Measurements from ENCODE around the gene CNTFR. TPM values are rescaled to one million over a fixed set of nuclear protein-coding genes. Genes with fewer than 3 reads are reported as not detected.
A peak's percentile ranks its signal among the peaks of the same experiment; 100 is the strongest.

Gene CNTFR
- total and polyA plus RNA-seq, 10 donors: 2.8 to 46.8 (median 15.9) TPM

DNA sequence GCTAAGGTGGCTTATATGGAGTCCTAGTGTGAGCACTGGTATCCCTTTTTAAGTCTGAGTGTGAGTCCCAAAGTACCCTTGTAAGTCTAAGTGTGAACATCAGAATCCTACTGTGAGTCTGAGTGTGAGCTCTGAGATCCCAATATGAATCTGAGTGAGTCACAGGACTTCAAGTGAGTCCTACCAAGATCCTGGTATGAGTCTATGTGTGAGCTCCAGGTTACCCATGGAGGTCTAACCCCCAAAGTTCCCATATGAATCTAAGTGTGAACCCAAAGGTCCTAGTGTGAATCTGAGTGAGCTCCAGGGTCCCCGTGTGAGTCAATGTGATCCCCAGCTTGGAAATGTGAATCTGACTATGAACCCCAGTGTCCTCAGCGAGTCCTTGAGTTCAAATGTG, 2.3 kb downstream of the CNTFR start:
- peaks cover 0 to 100% (median 55%) of the 10 kb centered on the region in 7 donors for H3K27me3 ChIP-seq (replicated peaks in 1 of 7)
- intact Hi-C loops (cut with DNase I; ENCODE audit: low total_unique reads): no loop called here
- 42 to 71% (median 55%) methylated on average over 2 of the region's 2 CpGs for WGBS, 5 donors
- TF ChIP-seq POLR2AphosphoS5 (IDR thresholded peaks at IDR 0.05): no peak
- TF ChIP-seq POLR2A (IDR thresholded peaks at IDR 0.05): no peak
- TF ChIP-seq, protein P1, sequence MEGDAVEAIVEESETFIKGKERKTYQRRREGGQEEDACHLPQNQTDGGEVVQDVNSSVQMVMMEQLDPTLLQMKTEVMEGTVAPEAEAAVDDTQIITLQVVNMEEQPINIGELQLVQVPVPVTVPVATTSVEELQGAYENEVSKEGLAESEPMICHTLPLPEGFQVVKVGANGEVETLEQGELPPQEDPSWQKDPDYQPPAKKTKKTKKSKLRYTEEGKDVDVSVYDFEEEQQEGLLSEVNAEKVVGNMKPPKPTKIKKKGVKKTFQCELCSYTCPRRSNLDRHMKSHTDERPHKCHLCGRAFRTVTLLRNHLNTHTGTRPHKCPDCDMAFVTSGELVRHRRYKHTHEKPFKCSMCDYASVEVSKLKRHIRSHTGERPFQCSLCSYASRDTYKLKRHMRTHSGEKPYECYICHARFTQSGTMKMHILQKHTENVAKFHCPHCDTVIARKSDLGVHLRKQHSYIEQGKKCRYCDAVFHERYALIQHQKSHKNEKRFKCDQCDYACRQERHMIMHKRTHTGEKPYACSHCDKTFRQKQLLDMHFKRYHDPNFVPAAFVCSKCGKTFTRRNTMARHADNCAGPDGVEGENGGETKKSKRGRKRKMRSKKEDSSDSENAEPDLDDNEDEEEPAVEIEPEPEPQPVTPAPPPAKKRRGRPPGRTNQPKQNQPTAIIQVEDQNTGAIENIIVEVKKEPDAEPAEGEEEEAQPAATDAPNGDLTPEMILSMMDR (IDR thresholded peaks at IDR 0.05 in 8 of 11, conservative IDR thresholded peaks at IDR 0.05 in 3 of 11): no peak
- H3K4me3 ChIP-seq: peak overlapping the region in 3 of 8 donors; percentile 47 to 51 (median 51)
- no peak overlapping the region for H3K27ac ChIP-seq
- no peaks in the 10 kb centered on the region for H3K36me3 ChIP-seq
- peaks cover 22 to 55% (median 36%) of the 10 kb centered on the region in 6 donors for H3K4me1 ChIP-seq
- DNase-seq: no peak
- no peaks in the 10 kb centered on the region for H3K9me3 ChIP-seq

DNA sequence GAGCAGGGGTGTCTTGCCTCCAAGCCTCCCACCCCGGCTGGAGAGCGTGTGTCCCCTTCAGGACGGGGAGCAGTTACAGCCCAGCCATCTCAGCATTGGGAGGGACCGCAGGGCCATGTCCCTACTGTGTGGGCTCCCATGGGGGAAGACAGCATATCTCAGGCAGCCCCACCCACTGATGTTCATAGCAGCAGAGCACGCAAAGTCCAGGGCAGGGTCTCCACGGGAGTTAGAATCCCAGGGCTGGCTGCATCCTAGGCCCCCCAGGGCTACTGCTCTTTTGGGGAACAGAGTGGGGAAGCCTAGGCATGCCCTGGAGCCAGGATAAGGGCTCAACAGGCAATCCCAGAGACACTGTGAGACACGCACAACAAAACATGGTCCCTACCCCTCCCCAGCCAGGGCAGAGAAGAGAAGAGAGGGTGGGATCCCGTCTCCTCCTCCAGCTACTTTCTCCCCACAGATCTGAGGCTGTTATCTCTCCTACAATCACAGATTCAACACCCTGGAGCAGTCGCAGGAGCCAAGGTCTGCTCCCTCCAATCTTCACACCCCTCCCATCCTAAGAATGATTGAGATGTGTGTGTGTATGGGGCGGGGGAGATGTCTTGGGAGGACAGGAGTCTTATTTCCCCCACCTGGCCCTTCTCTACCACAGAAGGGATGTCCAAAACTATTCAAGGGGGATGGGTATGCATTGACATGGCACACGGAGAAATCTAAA, 3.4 kb downstream of the CNTFR start:
- peak; percentile 51 for DNase-seq
- Histone ChIP-seq H3K27ac (no peak overlapping the region), H3K36me3 (no peaks in the 10 kb centered on the region), H3K27me3 (replicated peaks in 1 of 7) (peaks cover 0 to 92% (median 45%) of the 10 kb centered on the region in 7 donors), H3K9me3 (no peaks in the 10 kb centered on the region), H3K4me1 (peaks cover 10 to 43% (median 24%) of the 10 kb centered on the region in 6 donors), H3K4me3 (no peak overlapping the region)
- TF ChIP-seq, protein P1 (IDR thresholded peaks at IDR 0.05 in 8 of 11, conservative IDR thresholded peaks at IDR 0.05 in 3 of 11): no peak
- TF ChIP-seq POLR2AphosphoS5 (IDR thresholded peaks at IDR 0.05) (no peak), POLR2A (IDR thresholded peaks at IDR 0.05) (no peak)
- 17 to 31% (median 24%) methylated on average over 9 to 11 of the region's 11 CpGs for WGBS, 5 donors
- intact Hi-C loops (cut with DNase I; ENCODE audit: low total_unique reads): no loop called here

DNA sequence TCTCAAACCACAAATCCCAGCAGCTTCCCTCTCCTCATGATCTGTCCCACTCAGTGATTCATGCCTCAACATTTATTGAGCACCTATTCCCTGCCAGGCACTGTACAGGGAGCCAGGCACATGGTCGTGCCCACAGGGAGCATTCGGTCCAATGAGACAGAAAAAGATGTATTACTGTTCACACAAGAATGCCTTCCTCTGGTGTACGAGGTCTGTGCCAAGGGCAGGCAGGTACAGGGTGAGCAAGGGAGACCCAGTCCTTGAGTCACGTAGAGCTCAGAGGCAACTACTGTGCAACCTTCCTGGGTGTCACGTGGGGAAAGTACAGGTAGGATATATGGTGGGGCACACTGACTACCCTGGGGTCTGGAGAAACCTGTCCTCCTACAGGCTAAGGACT, 4.6 kb downstream of the CNTFR start:
- intact Hi-C loops (cut with DNase I; ENCODE audit: low total_unique reads): no loop called here
- H3K27ac ChIP-seq: no peak overlapping the region
- no peaks in the 10 kb centered on the region for H3K9me3 ChIP-seq
- H3K36me3 ChIP-seq: no peaks in the 10 kb centered on the region
- WGBS, 5 donors: 71 to 81% (median 75%) methylated on average over 5 of the region's 5 CpGs
- peaks cover 0 to 92% (median 34%) of the 10 kb centered on the region in 7 donors for H3K27me3 ChIP-seq (replicated peaks in 1 of 7)
- no peak for DNase-seq
- H3K4me1 ChIP-seq: peaks cover 0 to 37% (median 14%) of the 10 kb centered on the region in 6 donors
- TF ChIP-seq POLR2A (IDR thresholded peaks at IDR 0.05) (no peak), POLR2AphosphoS5 (IDR thresholded peaks at IDR 0.05) (no peak)
- TF ChIP-seq, protein P1 (IDR thresholded peaks at IDR 0.05 in 8 of 11, conservative IDR thresholded peaks at IDR 0.05 in 3 of 11): no peak
- H3K4me3 ChIP-seq: no peak overlapping the region

DNA sequence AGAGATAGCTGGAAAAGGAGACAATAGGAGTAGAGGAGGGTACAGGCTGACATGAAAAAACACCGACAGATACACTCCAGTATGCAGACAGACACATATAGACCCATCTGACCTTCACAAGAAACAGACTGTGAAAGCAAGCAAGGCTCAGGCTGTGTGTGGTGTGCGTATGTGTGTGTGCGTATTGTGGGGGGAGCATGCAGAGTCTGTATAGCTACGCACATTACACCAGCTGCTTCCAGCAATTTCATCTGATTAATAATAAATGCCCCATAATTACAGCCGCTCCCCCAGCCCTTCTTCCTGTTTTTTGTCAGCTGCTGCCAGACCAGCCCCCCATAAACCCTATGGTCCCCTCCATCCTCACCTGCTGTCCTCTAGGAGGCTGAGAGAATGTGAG, 6.7 kb downstream of the CNTFR start:
- Histone ChIP-seq H3K27me3 (replicated peaks in 1 of 7) (peaks cover 0 to 92% (median 37%) of the 10 kb centered on the region in 7 donors), H3K4me3 (no peak overlapping the region)
- 61 to 95% (median 87%) methylated on average over 5 of the region's 5 CpGs for WGBS, 5 donors

More for the DNA sequence above, 6.7 kb downstream of the CNTFR start:
- Histone ChIP-seq H3K9me3 (no peaks in the 10 kb centered on the region), H3K36me3 (no peaks in the 10 kb centered on the region), H3K27ac (no peak overlapping the region), H3K4me1 (peaks cover 0 to 39% (median 18%) of the 10 kb centered on the region in 6 donors)
- no peak for TF ChIP-seq POLR2AphosphoS5 (IDR thresholded peaks at IDR 0.05)
- TF ChIP-seq, protein P1 (IDR thresholded peaks at IDR 0.05 in 8 of 11, conservative IDR thresholded peaks at IDR 0.05 in 3 of 11): no peak
- TF ChIP-seq POLR2A (IDR thresholded peaks at IDR 0.05): no peak
- no peak for DNase-seq
- intact Hi-C loops (cut with DNase I; ENCODE audit: low total_unique reads): no loop called here
